Lower leg skin (tissue), 4 donors: ENCODE results near the gene SLC46A1. TPM values are rescaled to one million over a fixed set of nuclear protein-coding genes. Genes with fewer than 3 reads are reported as not detected.

Experiments
- DNase-seq, 2 donors: peaks; one replicate each; pipeline ENCODE4 v3.0.0-alpha.2; 2019; ENCODE audit warnings: low spot score in 2 of 2
- H3K4me3 ChIP-seq: fragments of 200-600 bp; sonication (generic); 2 replicates; pipeline ENCODE4 v1.5.1; 2017; ENCODE audit warnings: mild to moderate bottlenecking, low read depth; ENCODE audit not compliant: poor library complexity, severe bottlenecking
- CTCF ChIP-seq, 3 donors: fragments of 450-650 bp; IDR thresholded peaks; one replicate each; pipeline ENCODE4 v1.5.1; 2016; ENCODE audit warnings: antibody characterized with exemption in 3 of 3, mild to moderate bottlenecking in 3 of 3, moderate library complexity in 2 of 3
- POLR2A ChIP-seq, 2 donors: fragments of 450-650 bp; IDR thresholded peaks; one replicate each; pipeline ENCODE4 v1.6.1; 2016 to 2017; ENCODE audit warnings: antibody characterized with exemption in 2 of 2, mild to moderate bottlenecking in 1 of 2, moderate library complexity in 1 of 2
- WGBS, 2 donors: methylation state at CpG; one replicate each; pipeline ENCODE4 v1.1.5; 2018; 5-methylcytosine and 5-hydroxymethylcytosine counted together
- intact Hi-C: fragments of 100-400 bp; cut with DNase I; formaldehyde crosslinking; loops from one replicate; pipeline ENCODE4 v1.15.0; 2023; ENCODE audit warnings: low total_unique reads
- total RNA-seq, 4 donors: library from RNA; depleted of rRNA; stranded (reverse); fragments of >200 nt; gene quantifications; one replicate each; pipeline ENCODE4 v1.1.0, GENCODE V29; 2016

SLC46A1 gene
- total RNA-seq, 4 donors from 2014 or later: 0.89 to 11.5 (median 4.5) TPM

- WGBS, 2 donors: 90 to 94% methylated on average over 5 of the region's 5 CpGs
- no peak overlapping the region for H3K4me3 ChIP-seq
- peak in 1 of 3 donors; percentile 12 for TF ChIP-seq CTCF (IDR thresholded peaks at IDR 0.05)
- TF ChIP-seq POLR2A (IDR thresholded peaks at IDR 0.05): no peak
- DNase-seq: no peak
- intact Hi-C loops: no loop called here
Measured at GRCh38 chr17:28368306-28368831, 37.6 kb downstream of the SLC46A1 start.

- intact Hi-C loops: no loop called here
- TF ChIP-seq POLR2A (IDR thresholded peaks at IDR 0.05): no peak
- TF ChIP-seq CTCF (IDR thresholded peaks at IDR 0.05): no peak
- no peak for DNase-seq
- no peak overlapping the region for H3K4me3 ChIP-seq
- 88 to 92% methylated on average over 20 to 21 of the region's 21 CpGs for WGBS, 2 donors
Measured at GRCh38 chr17:28367641-28368305, 38.2 kb downstream of the SLC46A1 start.

GRCh38 chr17:28366605-28367004 is 39.4 kb downstream of the SLC46A1 start:
- TF ChIP-seq POLR2A (IDR thresholded peaks at IDR 0.05): no peak
- TF ChIP-seq CTCF (IDR thresholded peaks at IDR 0.05): no peak
- no peak for DNase-seq
- intact Hi-C loops: no loop called here
- no peak overlapping the region for H3K4me3 ChIP-seq
- WGBS, 2 donors: 50 to 64% methylated on average over 1 of the region's 1 CpG

- WGBS, 2 donors: 80 to 88% methylated on average over 3 of the region's 3 CpGs
- TF ChIP-seq CTCF (IDR thresholded peaks at IDR 0.05) (no peak), POLR2A (IDR thresholded peaks at IDR 0.05) (no peak)
- DNase-seq: no peak
- intact Hi-C loops: no loop called here
- no peak overlapping the region for H3K4me3 ChIP-seq
Measured at GRCh38 chr17:28365487-28365886, 40.5 kb downstream of the SLC46A1 start.

- no peak within 1 kb of the TSS for H3K4me3 ChIP-seq
- no peak for DNase-seq
- no peak for TF ChIP-seq POLR2A (IDR thresholded peaks at IDR 0.05)
- TF ChIP-seq CTCF (IDR thresholded peaks at IDR 0.05): no peak
- intact Hi-C loops: no loop called here
- 87 to 90% methylated on average over 12 to 13 of the region's 13 CpGs for WGBS, 2 donors
Measured at GRCh38 chr17:28364665-28365363, 41.2 kb downstream of the SLC46A1 start, which contains the start of gene SEBOX. SEBOX (minus strand) TSS chr17:28365199; CDS start chr17:28365151, 48 bp downstream.
